Bronchial epithelial cell (primary cell): Measurements from ENCODE around the gene RTN4R. TPM values are rescaled to one million over a fixed set of nuclear protein-coding genes. Genes with fewer than 3 reads are reported as not detected.

ENCODE experiments used
- DNase-seq: peaks from one replicate; pipeline ENCODE4 v3.0.0-alpha.2; 2010; ENCODE audit warnings: low read depth
- FAIRE-seq: peaks from 2 replicates; lab custom pipeline; 2011; peaks lifted over from hg19 to GRCh38; lab: Jason Lieb, UNC
- H3K27me3 ChIP-seq: 2 replicates; pipeline ENCODE4 v1.5.1; 2011; ENCODE audit warnings: low read length; ENCODE audit not compliant: control insufficient read depth, insufficient read depth
- H3K36me3 ChIP-seq: 2 replicates; pipeline ENCODE4 v1.5.1; 2011; ENCODE audit warnings: low read length; ENCODE audit not compliant: control insufficient read depth, insufficient read depth
- H3K4me3 ChIP-seq: 2 replicates; pipeline ENCODE4 v1.5.1; 2011; ENCODE audit warnings: mild to moderate bottlenecking, low read depth, low read length, control low read depth
- CTCF ChIP-seq: IDR thresholded peaks from 2 replicates; pipeline ENCODE4 v1.5.1; 2011; ENCODE audit warnings: mild to moderate bottlenecking, moderate library complexity, low read length, control low read depth, inconsistent platforms; ENCODE audit not compliant: insufficient read depth, severe bottlenecking
- total RNA-seq: library from RNA; depleted of rRNA; stranded (reverse); fragments of >200 nt; gene quantifications from 2 replicates; pipeline ENCODE4 v1.2.1, GENCODE V29; 2014

The RTN4R gene
- total RNA-seq, 1 donor from 2014 or later, result 2.6 TPM

- no peak for FAIRE-seq
- no peaks in the 10 kb centered on the region for H3K27me3 ChIP-seq
- H3K36me3 ChIP-seq, result peaks cover 3% of the 10 kb centered on the region
- H3K4me3 ChIP-seq, result no peak overlapping the region
- no peak for TF ChIP-seq CTCF
- no peak for DNase-seq
These were observed 21.1 kb downstream of the RTN4R start for GRCh38 chr22:20247010-20247505.

GRCh38 chr22:20246368-20247009 lies 21.6 kb downstream of the RTN4R start:
- TF ChIP-seq CTCF, result no peak
- FAIRE-seq (no peak), DNase-seq (no peak)
- peaks cover 3% of the 10 kb centered on the region for H3K36me3 ChIP-seq
- H3K4me3 ChIP-seq, result no peak overlapping the region
- no peaks in the 10 kb centered on the region for H3K27me3 ChIP-seq

- Histone ChIP-seq H3K27me3 (no peaks in the 10 kb centered on the region), H3K4me3 (no peak overlapping the region), H3K36me3 (peaks cover 3% of the 10 kb centered on the region)
- no peak for TF ChIP-seq CTCF
- no peak for DNase-seq
- no peak for FAIRE-seq
These were observed 22.3 kb downstream of the RTN4R start for GRCh38 chr22:20245577-20246367.

GRCh38 chr22:20244691-20245576 lies 23.2 kb downstream of the RTN4R start:
- TF ChIP-seq CTCF, result no peak
- H3K27me3 ChIP-seq, result no peaks in the 10 kb centered on the region
- H3K4me3 ChIP-seq, result no peak overlapping the region
- H3K36me3 ChIP-seq, result peaks cover 3% of the 10 kb centered on the region
- no peak for DNase-seq
- FAIRE-seq, result no peak

- Histone ChIP-seq H3K4me3 (no peak overlapping the region), H3K36me3 (peaks cover 3% of the 10 kb centered on the region), H3K27me3 (no peaks in the 10 kb centered on the region)
- TF ChIP-seq CTCF, result no peak
- DNase-seq (no peak), FAIRE-seq (no peak)
These were observed 23.9 kb downstream of the RTN4R start for GRCh38 chr22:20244250-20244648.
